Measurements from ENCODE around the gene AGBL1. TPM values are rescaled to one million over a fixed set of nuclear protein-coding genes. Genes with fewer than 3 reads are reported as not detected.

The AGBL1 gene
- total and polyA plus RNA-seq, 2 donors (not counting 3 experiments of a cell fraction or from before 2014, with no cell fraction given), result not detected

DNA sequence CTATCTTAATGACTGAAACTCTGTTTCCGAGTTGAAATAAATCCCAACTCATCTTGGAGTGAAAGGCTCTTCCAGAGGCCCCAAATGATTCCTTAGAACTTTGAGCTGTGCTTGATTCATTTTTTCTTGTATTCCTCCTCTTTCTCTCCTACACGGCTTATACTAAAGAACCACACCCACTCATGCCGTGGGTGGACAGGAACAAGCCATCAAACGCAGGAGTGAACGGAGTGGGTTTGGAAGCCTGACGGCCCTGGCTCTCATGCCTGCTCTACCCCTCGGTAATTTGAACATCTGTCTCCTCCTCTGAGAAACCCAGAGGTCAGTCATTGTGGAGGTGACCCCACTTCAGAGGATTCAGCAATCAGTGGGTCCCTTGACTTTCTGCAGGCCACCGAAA lies 236.5 kb downstream of the AGBL1 start:
- Histone ChIP-seq H3K4me3 (replicated peaks in 1 of 3; ENCODE audit: insufficient read depth in 1 of 3, low read depth in 1 of 3, low read length in 3 of 3) (no peak overlapping the region), H2AFZ (ENCODE audit: low read depth, low read length) (no peak overlapping the region), H3K36me3 (ENCODE audit: control insufficient read depth in 2 of 2, extremely low read depth in 1 of 2, insufficient read depth in 2 of 2, low read length in 2 of 2) (no peaks in the 10 kb centered on the region), H3K9ac (replicated peaks; ENCODE audit: extremely low read depth, insufficient read depth, low read length) (no peak overlapping the region), H4K20me1 (replicated peaks; ENCODE audit: control insufficient read depth, extremely low read depth, insufficient read depth, low read length) (no peaks in the 10 kb centered on the region), H3K4me2 (ENCODE audit: insufficient read depth, low read length) (no peak overlapping the region), H3K4me1 (ENCODE audit: control insufficient read depth, extremely low read depth, insufficient read depth, low read length) (no peaks in the 10 kb centered on the region), H3K27me3 (ENCODE audit: control insufficient read depth in 2 of 2, insufficient read depth in 2 of 2, low read length in 2 of 2) (no peaks in the 10 kb centered on the region), H3K27ac (ENCODE audit: insufficient read depth, low read depth, low read length) (no peak overlapping the region), H3K79me2 (ENCODE audit: control insufficient read depth, insufficient read depth, low read length) (no peaks in the 10 kb centered on the region), H3K9me3 (replicated peaks; ENCODE audit: control insufficient read depth, insufficient read depth, low read length) (peaks cover 2% of the 10 kb centered on the region), H3K9me1 (replicated peaks; ENCODE audit: control insufficient read depth, extremely low read depth, insufficient read depth, low read length) (no peaks in the 10 kb centered on the region)
- BruUV-seq (replicated peaks), result no TSS peak
- TF ChIP-seq JUN (IDR thresholded peaks at IDR 0.05; ENCODE audit: borderline replicate concordance, insufficient read depth, insufficient read length, low read depth) (no peak), POLR2AphosphoS5 (IDR thresholded peaks at IDR 0.05; ENCODE audit: insufficient read depth, low read depth, low read length) (no peak), CTCF (IDR thresholded peaks at IDR 0.05; ENCODE audit: extremely low read depth in 1 of 2, insufficient read depth in 1 of 2, low read depth in 1 of 2, low read length in 2 of 2) (no peak), MYC (IDR thresholded peaks at IDR 0.05; ENCODE audit: low read depth, low read length) (no peak), FOS (IDR thresholded peaks at IDR 0.05; ENCODE audit: borderline replicate concordance, insufficient read depth, low read length) (no peak), MAX (IDR thresholded peaks at IDR 0.05; ENCODE audit: insufficient read depth, insufficient read length) (no peak), EZH2 (IDR thresholded peaks at IDR 0.05; ENCODE audit: borderline replicate concordance, low read depth, low read length, severe bottlenecking) (no peak), GATA2 (IDR thresholded peaks at IDR 0.05; ENCODE audit: insufficient read depth, insufficient read length, low read depth, low read length) (no peak), POLR2A (IDR thresholded peaks at IDR 0.05; ENCODE audit: low read depth, low read length) (no peak)
- no peak for FAIRE-seq
- dilution Hi-C loops (cut with MboI; ENCODE audit: extremely low pct_ligation_motif_present, low sequenced_read_pairs) (no loop called here), intact Hi-C loops (cut with micrococcal nuclease) (no loop called here)
- ChIA-PET POLR2A (no interaction called here), CTCF (no interaction called here)
- DNase-seq (ENCODE audit: low read depth, low spot score), result no peak

All from endothelial cell of umbilical vein (primary cell).